Stomach (tissue), 4 donors: Measurements from ENCODE around the gene STARD7.
A peak's percentile ranks its signal among the peaks of the same experiment; 100 is the strongest.

Experiments used
- CTCF ChIP-seq, 7 experiments: fragments of 450-650 bp in 4 of 7; fragments of 200-600 bp in 3 of 7; sonication (generic) in 3 of 7; IDR thresholded peaks; one replicate each; pipeline ENCODE4 v1.5.1; 2016 to 2019; ENCODE audit warnings: antibody characterized with exemption in 7 of 7, control low read depth in 2 of 7, mild to moderate bottlenecking in 1 of 7
- POLR2A ChIP-seq, 4 donors: fragments of 450-650 bp; IDR thresholded peaks; one replicate each; pipeline ENCODE4 v1.6.1; 2016; ENCODE audit warnings: antibody characterized with exemption in 4 of 4, control low read depth in 2 of 4, mild to moderate bottlenecking in 1 of 4, moderate library complexity in 1 of 4
- POLR2AphosphoS5 ChIP-seq, 3 donors: sonication (generic); formaldehyde crosslinking; IDR thresholded peaks; one replicate each; pipeline ENCODE4 v1.6.1; 2016; ENCODE audit warnings: antibody characterized with exemption in 3 of 3

- TF ChIP-seq CTCF (IDR thresholded peaks at IDR 0.05), result peak in 5 of 7 experiments; percentile 78 to 92 (median 86)
- TF ChIP-seq POLR2AphosphoS5 (IDR thresholded peaks at IDR 0.05), result peak in 1 of 3 donors; percentile 40
- no peak for TF ChIP-seq POLR2A (IDR thresholded peaks at IDR 0.05)
Measured at GRCh38 chr2:96174251-96175144, 34.1 kb downstream of the STARD7 start.
